K562 (cell line): ENCODE results near the gene CIAO3. TPM values are rescaled to one million over a fixed set of nuclear protein-coding genes. Genes with fewer than 3 reads are reported as not detected.

ENCODE experiments used
- ARNT ChIP-seq, 2 experiments: fragments of 450-650 bp; IDR thresholded peaks; 2 replicates each; pipeline ENCODE4 v1.6.1; 2016; ENCODE audit warnings: mild to moderate bottlenecking in 1 of 2
- FOXA1 ChIP-seq: fragments of 450-650 bp; IDR thresholded peaks from 2 replicates; pipeline ENCODE4 v1.6.1; 2016; ENCODE audit warnings: mild to moderate bottlenecking, borderline replicate concordance
- RAD21 ChIP-seq, 2 experiments: fragments of 250-450 bp in 1 of 2; fragments of 450-650 bp in 1 of 2; sonication (Bioruptor Pico) in 1 of 2; formaldehyde crosslinking in 1 of 2; IDR thresholded peaks in 1 of 2; conservative IDR thresholded peaks in 1 of 2; 2 replicates each; pipeline versions ENCODE4 v1.4.0 to v1.8.0; 2020 to 2022; ENCODE audit warnings: mild to moderate bottlenecking in 2 of 2, moderate library complexity in 1 of 2
- YBX1 ChIP-seq: fragments of 450-650 bp; IDR thresholded peaks from 2 replicates; pipeline ENCODE4 v1.7.1; 2016; ENCODE audit warnings: mild to moderate bottlenecking
- ZNF3 ChIP-seq: fragments of 250-450 bp; sonication (Bioruptor Pico); IDR thresholded peaks from 2 replicates; pipeline ENCODE4 v1.5.0; 2021; ENCODE audit warnings: mild to moderate bottlenecking, moderate library complexity
- ZNF717 ChIP-seq: fragments of 250-450 bp; sonication (Bioruptor Pico); IDR thresholded peaks from 2 replicates; pipeline ENCODE4 v1.5.0; 2021
- polyA plus RNA-seq, 8 experiments: library from polyadenylated mRNA; depleted of rRNA in 4 of 8; stranded (reverse) in 5 of 8; unstranded in 3 of 8; fragments of >200 nt; fragmentation: Nextera tagmentation in 2 of 8; fragmentation: Illumina TruSeq in 1 of 8; extraction: Ambion mirVana in 2 of 8; extraction: Trizol in 1 of 8; gene quantifications; 2 replicates each; pipeline versions ENCODE4 v1.2.1 to v1.2.3, GENCODE V29; 2011 to 2014; ENCODE audit warnings: inconsistent platforms in 1 of 8, missing spikeins in 1 of 8
- total RNA-seq, 7 experiments: library from RNA; depleted of rRNA in 6 of 7; stranded (reverse); fragments of >200 nt in 6 of 7; fragmentation: Illumina TruSeq in 2 of 7; extraction: Trizol in 2 of 7; gene quantifications; 2 replicates each; pipeline versions ENCODE4 v1.2.1 to v1.2.3, GENCODE V29; 2011 to 2021; ENCODE audit warnings: low replicate concordance in 1 of 7
- TF ChIP-seq, protein P1 (sequence below): fragments of 450-650 bp; IDR thresholded peaks from 2 replicates; pipeline ENCODE4 v1.6.1; 2017; ENCODE audit warnings: antibody characterized with exemption, mild to moderate bottlenecking
- TF ChIP-seq, protein P2 (sequence below): fragments of 450-650 bp; IDR thresholded peaks from 2 replicates; pipeline ENCODE4 v1.6.1; 2016; ENCODE audit warnings: low read depth, mild to moderate bottlenecking, moderate library complexity
- TF ChIP-seq, protein P3 (sequence below): sonication (generic); formaldehyde crosslinking; IDR thresholded peaks from 2 replicates; pipeline ENCODE4 v1.8.0; 2022; ENCODE audit warnings: mild to moderate bottlenecking, missing genetic modification reagents
- TF ChIP-seq, protein P4 (sequence below): fragments of 450-650 bp; formaldehyde crosslinking; IDR thresholded peaks from 2 replicates; pipeline ENCODE4 v1.4.0; 2020; ENCODE audit warnings: mild to moderate bottlenecking, mixed read lengths

Gene CIAO3
- total and polyA plus RNA-seq, 9 of the 15 experiments (the other 6 are each of a cell fraction or from before 2014, with no cell fraction given): 2.2 to 35.6 (median 18.7) TPM

DNA sequence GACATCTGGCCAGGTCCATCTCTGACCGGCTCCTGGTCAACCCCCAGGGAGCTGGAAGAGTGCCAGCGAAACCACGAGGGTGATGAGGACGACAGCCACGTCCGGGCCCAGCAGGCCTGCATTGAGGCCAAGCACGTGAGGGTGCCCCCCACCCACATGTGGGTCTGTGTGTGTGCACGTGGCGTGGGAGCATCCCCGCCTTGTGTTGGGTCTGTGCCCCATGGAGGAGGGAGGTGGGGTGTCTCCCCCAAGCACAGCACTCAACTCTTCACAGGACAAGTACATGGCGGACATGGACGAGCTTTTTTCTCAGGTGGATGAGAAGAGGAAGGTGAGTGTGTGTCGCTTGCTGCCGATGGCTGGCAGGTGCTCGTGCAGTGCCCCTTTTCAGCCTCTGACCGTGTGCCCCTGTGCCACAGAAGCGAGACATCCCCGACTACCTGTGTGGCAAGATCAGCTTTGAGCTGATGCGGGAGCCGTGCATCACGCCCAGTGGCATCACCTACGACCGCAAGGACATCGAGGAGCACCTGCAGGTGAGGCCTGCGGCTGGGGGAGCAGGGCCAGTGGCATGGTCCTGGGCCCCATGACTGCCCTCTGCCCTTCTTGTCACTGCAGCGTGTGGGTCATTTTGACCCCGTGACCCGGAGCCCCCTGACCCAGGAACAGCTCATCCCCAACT lies 58.9 kb downstream of the CIAO3 start (continued):
- TF ChIP-seq, protein P1, sequence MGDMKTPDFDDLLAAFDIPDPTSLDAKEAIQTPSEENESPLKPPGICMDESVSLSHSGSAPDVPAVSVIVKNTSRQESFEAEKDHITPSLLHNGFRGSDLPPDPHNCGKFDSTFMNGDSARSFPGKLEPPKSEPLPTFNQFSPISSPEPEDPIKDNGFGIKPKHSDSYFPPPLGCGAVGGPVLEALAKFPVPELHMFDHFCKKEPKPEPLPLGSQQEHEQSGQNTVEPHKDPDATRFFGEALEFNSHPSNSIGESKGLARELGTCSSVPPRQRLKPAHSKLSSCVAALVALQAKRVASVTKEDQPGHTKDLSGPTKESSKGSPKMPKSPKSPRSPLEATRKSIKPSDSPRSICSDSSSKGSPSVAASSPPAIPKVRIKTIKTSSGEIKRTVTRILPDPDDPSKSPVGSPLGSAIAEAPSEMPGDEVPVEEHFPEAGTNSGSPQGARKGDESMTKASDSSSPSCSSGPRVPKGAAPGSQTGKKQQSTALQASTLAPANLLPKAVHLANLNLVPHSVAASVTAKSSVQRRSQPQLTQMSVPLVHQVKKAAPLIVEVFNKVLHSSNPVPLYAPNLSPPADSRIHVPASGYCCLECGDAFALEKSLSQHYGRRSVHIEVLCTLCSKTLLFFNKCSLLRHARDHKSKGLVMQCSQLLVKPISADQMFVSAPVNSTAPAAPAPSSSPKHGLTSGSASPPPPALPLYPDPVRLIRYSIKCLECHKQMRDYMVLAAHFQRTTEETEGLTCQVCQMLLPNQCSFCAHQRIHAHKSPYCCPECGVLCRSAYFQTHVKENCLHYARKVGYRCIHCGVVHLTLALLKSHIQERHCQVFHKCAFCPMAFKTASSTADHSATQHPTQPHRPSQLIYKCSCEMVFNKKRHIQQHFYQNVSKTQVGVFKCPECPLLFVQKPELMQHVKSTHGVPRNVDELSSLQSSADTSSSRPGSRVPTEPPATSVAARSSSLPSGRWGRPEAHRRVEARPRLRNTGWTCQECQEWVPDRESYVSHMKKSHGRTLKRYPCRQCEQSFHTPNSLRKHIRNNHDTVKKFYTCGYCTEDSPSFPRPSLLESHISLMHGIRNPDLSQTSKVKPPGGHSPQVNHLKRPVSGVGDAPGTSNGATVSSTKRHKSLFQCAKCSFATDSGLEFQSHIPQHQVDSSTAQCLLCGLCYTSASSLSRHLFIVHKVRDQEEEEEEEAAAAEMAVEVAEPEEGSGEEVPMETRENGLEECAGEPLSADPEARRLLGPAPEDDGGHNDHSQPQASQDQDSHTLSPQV: peak; percentile 77
- TF ChIP-seq, protein P2, sequence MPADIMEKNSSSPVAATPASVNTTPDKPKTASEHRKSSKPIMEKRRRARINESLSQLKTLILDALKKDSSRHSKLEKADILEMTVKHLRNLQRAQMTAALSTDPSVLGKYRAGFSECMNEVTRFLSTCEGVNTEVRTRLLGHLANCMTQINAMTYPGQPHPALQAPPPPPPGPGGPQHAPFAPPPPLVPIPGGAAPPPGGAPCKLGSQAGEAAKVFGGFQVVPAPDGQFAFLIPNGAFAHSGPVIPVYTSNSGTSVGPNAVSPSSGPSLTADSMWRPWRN: no peak
- TF ChIP-seq, protein P3, sequence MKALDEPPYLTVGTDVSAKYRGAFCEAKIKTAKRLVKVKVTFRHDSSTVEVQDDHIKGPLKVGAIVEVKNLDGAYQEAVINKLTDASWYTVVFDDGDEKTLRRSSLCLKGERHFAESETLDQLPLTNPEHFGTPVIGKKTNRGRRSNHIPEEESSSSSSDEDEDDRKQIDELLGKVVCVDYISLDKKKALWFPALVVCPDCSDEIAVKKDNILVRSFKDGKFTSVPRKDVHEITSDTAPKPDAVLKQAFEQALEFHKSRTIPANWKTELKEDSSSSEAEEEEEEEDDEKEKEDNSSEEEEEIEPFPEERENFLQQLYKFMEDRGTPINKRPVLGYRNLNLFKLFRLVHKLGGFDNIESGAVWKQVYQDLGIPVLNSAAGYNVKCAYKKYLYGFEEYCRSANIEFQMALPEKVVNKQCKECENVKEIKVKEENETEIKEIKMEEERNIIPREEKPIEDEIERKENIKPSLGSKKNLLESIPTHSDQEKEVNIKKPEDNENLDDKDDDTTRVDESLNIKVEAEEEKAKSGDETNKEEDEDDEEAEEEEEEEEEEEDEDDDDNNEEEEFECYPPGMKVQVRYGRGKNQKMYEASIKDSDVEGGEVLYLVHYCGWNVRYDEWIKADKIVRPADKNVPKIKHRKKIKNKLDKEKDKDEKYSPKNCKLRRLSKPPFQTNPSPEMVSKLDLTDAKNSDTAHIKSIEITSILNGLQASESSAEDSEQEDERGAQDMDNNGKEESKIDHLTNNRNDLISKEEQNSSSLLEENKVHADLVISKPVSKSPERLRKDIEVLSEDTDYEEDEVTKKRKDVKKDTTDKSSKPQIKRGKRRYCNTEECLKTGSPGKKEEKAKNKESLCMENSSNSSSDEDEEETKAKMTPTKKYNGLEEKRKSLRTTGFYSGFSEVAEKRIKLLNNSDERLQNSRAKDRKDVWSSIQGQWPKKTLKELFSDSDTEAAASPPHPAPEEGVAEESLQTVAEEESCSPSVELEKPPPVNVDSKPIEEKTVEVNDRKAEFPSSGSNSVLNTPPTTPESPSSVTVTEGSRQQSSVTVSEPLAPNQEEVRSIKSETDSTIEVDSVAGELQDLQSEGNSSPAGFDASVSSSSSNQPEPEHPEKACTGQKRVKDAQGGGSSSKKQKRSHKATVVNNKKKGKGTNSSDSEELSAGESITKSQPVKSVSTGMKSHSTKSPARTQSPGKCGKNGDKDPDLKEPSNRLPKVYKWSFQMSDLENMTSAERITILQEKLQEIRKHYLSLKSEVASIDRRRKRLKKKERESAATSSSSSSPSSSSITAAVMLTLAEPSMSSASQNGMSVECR (CRISPR knock-in tag): 0 out of 2 replicates have a peak, but pooled peaks have one; percentile 42
- no peak for TF ChIP-seq ARNT (IDR thresholded peaks at IDR 0.05)
- TF ChIP-seq ZNF717 (CRISPR knock-in tag): no peak
- no peak for TF ChIP-seq ZNF3
- TF ChIP-seq RAD21 (CRISPR knock-in tag; conservative IDR thresholded peaks at IDR 0.05 in 1 of 2, IDR thresholded peaks at IDR 0.05 in 1 of 2): no peak
- no peak for TF ChIP-seq FOXA1
- no peak for TF ChIP-seq YBX1
- TF ChIP-seq, protein P4, sequence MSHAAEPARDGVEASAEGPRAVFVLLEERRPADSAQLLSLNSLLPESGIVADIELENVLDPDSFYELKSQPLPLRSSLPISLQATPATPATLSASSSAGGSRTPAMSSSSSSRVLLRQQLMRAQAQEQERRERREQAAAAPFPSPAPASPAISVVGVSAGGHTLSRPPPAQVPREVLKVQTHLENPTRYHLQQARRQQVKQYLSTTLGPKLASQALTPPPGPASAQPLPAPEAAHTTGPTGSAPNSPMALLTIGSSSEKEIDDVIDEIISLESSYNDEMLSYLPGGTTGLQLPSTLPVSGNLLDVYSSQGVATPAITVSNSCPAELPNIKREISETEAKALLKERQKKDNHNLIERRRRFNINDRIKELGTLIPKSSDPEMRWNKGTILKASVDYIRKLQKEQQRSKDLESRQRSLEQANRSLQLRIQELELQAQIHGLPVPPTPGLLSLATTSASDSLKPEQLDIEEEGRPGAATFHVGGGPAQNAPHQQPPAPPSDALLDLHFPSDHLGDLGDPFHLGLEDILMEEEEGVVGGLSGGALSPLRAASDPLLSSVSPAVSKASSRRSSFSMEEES (CRISPR knock-in tag): no peak
